Endothelial cell of umbilical vein (primary cell): ENCODE results near the gene SETBP1. TPM values are rescaled to one million over a fixed set of nuclear protein-coding genes. Genes with fewer than 3 reads are reported as not detected.

ENCODE experiments used
- BruUV-seq: library from RNA; stranded (reverse); fragments of 400-500 nt; replicated peaks from 2 replicates; lab custom pipeline; 2021; lab: Mats Ljungman, UMichigan
- CTCF ChIA-PET: fragments of 300-600, 350-600 bp; sonication (Branson Sonifier 250); formaldehyde crosslinking; loops from one replicate; lab custom pipeline; 2021; ENCODE audit warnings: antibody characterized with exemption, inconsistent platforms; lab: Charles Lee
- POLR2A ChIA-PET: fragments of 300-600, 350-600 bp; sonication (Branson Sonifier 250); formaldehyde crosslinking; loops from one replicate; lab custom pipeline; 2021; ENCODE audit warnings: antibody characterized with exemption, inconsistent platforms; lab: Charles Lee
- DNase-seq: peaks from one replicate; pipeline ENCODE4 v3.0.0-alpha.2; 2011; ENCODE audit warnings: low read depth, low spot score
- FAIRE-seq: peaks from 2 replicates; lab custom pipeline; 2011; peaks lifted over from hg19 to GRCh38; lab: Jason Lieb, UNC
- H2AFZ ChIP-seq: 2 replicates; pipeline ENCODE4 v1.6.0; 2012; ENCODE audit warnings: low read depth, low read length, control low read depth, inconsistent platforms
- H3K27ac ChIP-seq: 2 replicates; pipeline ENCODE4 v1.5.1; 2011; ENCODE audit warnings: low read depth, mild to moderate bottlenecking, control low read depth, low read length, moderate library complexity; ENCODE audit not compliant: insufficient read depth
- H3K27me3 ChIP-seq, 2 experiments: 2 replicates each; pipeline versions ENCODE4 v1.6.0 to v1.6.1; 2011; ENCODE audit warnings: low read length in 2 of 2, mixed read lengths in 1 of 2; ENCODE audit not compliant: control insufficient read depth in 2 of 2, insufficient read depth in 2 of 2
- H3K36me3 ChIP-seq, 2 experiments: 2 replicates in 1 of 2; 3 replicates in 1 of 2; pipeline ENCODE4 v1.5.1; 2011; ENCODE audit warnings: low read length in 2 of 2, mild to moderate bottlenecking in 1 of 2, moderate library complexity in 1 of 2; ENCODE audit not compliant: control insufficient read depth in 2 of 2, insufficient read depth in 2 of 2; ENCODE audit errors: extremely low read depth in 1 of 2
- H3K4me1 ChIP-seq: 3 replicates; pipeline ENCODE4 v1.5.1; 2011; ENCODE audit warnings: mild to moderate bottlenecking, low read length; ENCODE audit not compliant: control insufficient read depth, insufficient read depth; ENCODE audit errors: extremely low read depth
- H3K4me2 ChIP-seq: 2 replicates; pipeline ENCODE4 v1.6.1; 2011; ENCODE audit warnings: low read length, control low read depth, mixed read lengths; ENCODE audit not compliant: insufficient read depth
- H3K4me3 ChIP-seq, 3 experiments: fragments of 200-600 bp in 1 of 3; sonication (generic), shearing (Covaris generic) in 1 of 3; replicated peaks in 1 of 3; 2 replicates each; pipeline ENCODE4 v1.5.1; 2011 to 2016; ENCODE audit warnings: control low read depth in 3 of 3, low read length in 3 of 3, mild to moderate bottlenecking in 2 of 3, inconsistent platforms in 1 of 3, low read depth in 1 of 3, moderate library complexity in 1 of 3; ENCODE audit not compliant: insufficient read depth in 1 of 3
- H3K79me2 ChIP-seq: 2 replicates; pipeline ENCODE4 v1.6.0; 2012; ENCODE audit warnings: low read length, inconsistent platforms; ENCODE audit not compliant: control insufficient read depth, insufficient read depth
- H3K9ac ChIP-seq: replicated peaks from 2 replicates; pipeline ENCODE3; 2011; ENCODE audit warnings: low read length, control low read depth; ENCODE audit not compliant: insufficient read depth; ENCODE audit errors: extremely low read depth
- H3K9me1 ChIP-seq: replicated peaks from 3 replicates; pipeline ENCODE4 v1.6.0; 2011; ENCODE audit warnings: mild to moderate bottlenecking, low read length; ENCODE audit not compliant: control insufficient read depth, insufficient read depth; ENCODE audit errors: extremely low read depth
- H3K9me3 ChIP-seq: replicated peaks from 2 replicates; pipeline ENCODE4 v1.5.1; 2012; ENCODE audit warnings: low read length, inconsistent platforms; ENCODE audit not compliant: control insufficient read depth, insufficient read depth
- H4K20me1 ChIP-seq: replicated peaks from 2 replicates; pipeline ENCODE3; 2011; ENCODE audit warnings: mild to moderate bottlenecking, low read length; ENCODE audit not compliant: control insufficient read depth, insufficient read depth; ENCODE audit errors: extremely low read depth
- EZH2 ChIP-seq: IDR thresholded peaks from 2 replicates; pipeline ENCODE4 v1.6.1; 2012; ENCODE audit warnings: borderline replicate concordance, low read depth, mild to moderate bottlenecking, moderate library complexity, low read length, inconsistent platforms; ENCODE audit not compliant: severe bottlenecking
- FOS ChIP-seq: IDR thresholded peaks from 2 replicates; pipeline ENCODE4 v1.6.1; 2011; ENCODE audit warnings: mild to moderate bottlenecking, low read length, moderate library complexity, borderline replicate concordance; ENCODE audit not compliant: insufficient read depth
- GATA2 ChIP-seq: IDR thresholded peaks from 2 replicates; pipeline ENCODE4 v1.7.0; 2011; ENCODE audit warnings: low read depth, mild to moderate bottlenecking, moderate library complexity, mixed read lengths, low read length; ENCODE audit not compliant: insufficient read length, insufficient read depth
- JUN ChIP-seq: IDR thresholded peaks from 2 replicates; pipeline ENCODE4 v1.6.1; 2011; ENCODE audit warnings: borderline replicate concordance, low read depth; ENCODE audit not compliant: insufficient read length, insufficient read depth
- POLR2A ChIP-seq: IDR thresholded peaks from 2 replicates; pipeline ENCODE4 v1.6.1; 2012; ENCODE audit warnings: low read depth, mild to moderate bottlenecking, control low read depth, low read length
- POLR2AphosphoS5 ChIP-seq: IDR thresholded peaks from 2 replicates; pipeline ENCODE4 v1.6.1; 2012; ENCODE audit warnings: low read depth, mild to moderate bottlenecking, control low read depth, low read length, moderate library complexity; ENCODE audit not compliant: insufficient read depth
- dilution Hi-C: fragments of 300-500 bp; cut with MboI; formaldehyde crosslinking; loops from one replicate; pipeline ENCODE4 v1.15.0; 2019; ENCODE audit warnings: low sequenced_read_pairs; ENCODE audit not compliant: extremely low pct_ligation_motif_present
- intact Hi-C: fragments of 100-400 bp; cut with micrococcal nuclease; formaldehyde crosslinking; loops from one replicate; pipeline ENCODE4 v1.10.0; 2022
- polyA plus RNA-seq, 4 experiments: library from polyadenylated mRNA; depleted of rRNA in 3 of 4; stranded (reverse) in 3 of 4; unstranded in 1 of 4; fragments of >200 nt; gene quantifications; 2 replicates each; pipeline versions ENCODE4 v1.2.1 to v1.2.3, GENCODE V29; 2011 to 2012; ENCODE audit warnings: missing spikeins in 1 of 4
- total RNA-seq: library from RNA; stranded (reverse); gene quantifications from 2 replicates; pipeline ENCODE4 v1.2.3, GENCODE V29; 2021
- TF ChIP-seq, protein P1 (sequence below): IDR thresholded peaks from 2 replicates; pipeline ENCODE4 v1.6.1; 2011; ENCODE audit not compliant: insufficient read depth, insufficient read length
- TF ChIP-seq, protein P2 (sequence below), 2 donors: IDR thresholded peaks; 1 replicate in 1 of 2; 2 replicates in 1 of 2; pipeline ENCODE4 v1.5.1; 2011; ENCODE audit warnings: low read length in 2 of 2, mild to moderate bottlenecking in 2 of 2, moderate library complexity in 2 of 2, control low read depth in 1 of 2, inconsistent platforms in 1 of 2, low read depth in 1 of 2; ENCODE audit not compliant: insufficient read depth in 1 of 2; ENCODE audit errors: extremely low read depth in 1 of 2

Gene SETBP1
- total and polyA plus RNA-seq, 2 donors (not counting 3 experiments of a cell fraction or from before 2014, with no cell fraction given): 0.76 to 3.1 TPM

DNA sequence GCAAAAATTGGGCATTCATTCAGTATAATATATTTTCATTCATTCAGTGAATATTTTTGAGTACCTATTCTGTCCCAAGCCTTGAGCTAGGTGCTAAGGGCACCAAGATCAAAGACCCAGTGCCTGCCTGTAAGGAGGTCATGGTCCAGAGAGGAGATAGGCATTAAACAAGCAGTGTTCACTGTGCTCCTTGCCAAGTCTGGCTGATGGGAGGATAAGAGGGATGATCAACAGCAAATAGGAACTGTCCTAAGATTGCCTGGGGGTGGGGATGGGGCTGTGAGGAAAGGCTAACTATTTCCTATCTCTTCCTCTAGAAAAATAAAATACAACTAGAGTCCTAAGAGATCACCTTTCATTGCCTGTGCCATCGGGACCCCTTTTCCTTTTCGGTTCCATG, 60.4 kb downstream of the SETBP1 start:
- H3K4me1 ChIP-seq: no peaks in the 10 kb centered on the region
- no peak overlapping the region for H3K4me3 ChIP-seq
- H3K27me3 ChIP-seq: no peaks in the 10 kb centered on the region
- FAIRE-seq (no peak), DNase-seq (no peak)
- no peaks in the 10 kb centered on the region for H3K36me3 ChIP-seq
- no peak overlapping the region for H3K27ac ChIP-seq
- BruUV-seq: no TSS peak
- no peaks in the 10 kb centered on the region for H3K9me1 ChIP-seq
- H3K9me3 ChIP-seq: no peaks in the 10 kb centered on the region
- no peaks in the 10 kb centered on the region for H4K20me1 ChIP-seq
- POLR2A ChIA-PET: no interaction called here
- no peak overlapping the region for H3K9ac ChIP-seq
- H3K79me2 ChIP-seq: no peaks in the 10 kb centered on the region
- TF ChIP-seq FOS (no peak), EZH2 (no peak), POLR2A (no peak), JUN (no peak)
- TF ChIP-seq, protein P1, sequence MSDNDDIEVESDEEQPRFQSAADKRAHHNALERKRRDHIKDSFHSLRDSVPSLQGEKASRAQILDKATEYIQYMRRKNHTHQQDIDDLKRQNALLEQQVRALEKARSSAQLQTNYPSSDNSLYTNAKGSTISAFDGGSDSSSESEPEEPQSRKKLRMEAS: no peak
- TF ChIP-seq, protein P2, sequence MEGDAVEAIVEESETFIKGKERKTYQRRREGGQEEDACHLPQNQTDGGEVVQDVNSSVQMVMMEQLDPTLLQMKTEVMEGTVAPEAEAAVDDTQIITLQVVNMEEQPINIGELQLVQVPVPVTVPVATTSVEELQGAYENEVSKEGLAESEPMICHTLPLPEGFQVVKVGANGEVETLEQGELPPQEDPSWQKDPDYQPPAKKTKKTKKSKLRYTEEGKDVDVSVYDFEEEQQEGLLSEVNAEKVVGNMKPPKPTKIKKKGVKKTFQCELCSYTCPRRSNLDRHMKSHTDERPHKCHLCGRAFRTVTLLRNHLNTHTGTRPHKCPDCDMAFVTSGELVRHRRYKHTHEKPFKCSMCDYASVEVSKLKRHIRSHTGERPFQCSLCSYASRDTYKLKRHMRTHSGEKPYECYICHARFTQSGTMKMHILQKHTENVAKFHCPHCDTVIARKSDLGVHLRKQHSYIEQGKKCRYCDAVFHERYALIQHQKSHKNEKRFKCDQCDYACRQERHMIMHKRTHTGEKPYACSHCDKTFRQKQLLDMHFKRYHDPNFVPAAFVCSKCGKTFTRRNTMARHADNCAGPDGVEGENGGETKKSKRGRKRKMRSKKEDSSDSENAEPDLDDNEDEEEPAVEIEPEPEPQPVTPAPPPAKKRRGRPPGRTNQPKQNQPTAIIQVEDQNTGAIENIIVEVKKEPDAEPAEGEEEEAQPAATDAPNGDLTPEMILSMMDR (IDR thresholded peaks at IDR 0.05; ENCODE audit: extremely low read depth in 1 of 2, insufficient read depth in 1 of 2, low read depth in 1 of 2, low read length in 2 of 2): no peak
- intact Hi-C loops (no loop called here), dilution Hi-C loops (no loop called here)
- H2AFZ ChIP-seq: no peak overlapping the region
- CTCF ChIA-PET: no interaction called here
- no peak overlapping the region for H3K4me2 ChIP-seq

DNA sequence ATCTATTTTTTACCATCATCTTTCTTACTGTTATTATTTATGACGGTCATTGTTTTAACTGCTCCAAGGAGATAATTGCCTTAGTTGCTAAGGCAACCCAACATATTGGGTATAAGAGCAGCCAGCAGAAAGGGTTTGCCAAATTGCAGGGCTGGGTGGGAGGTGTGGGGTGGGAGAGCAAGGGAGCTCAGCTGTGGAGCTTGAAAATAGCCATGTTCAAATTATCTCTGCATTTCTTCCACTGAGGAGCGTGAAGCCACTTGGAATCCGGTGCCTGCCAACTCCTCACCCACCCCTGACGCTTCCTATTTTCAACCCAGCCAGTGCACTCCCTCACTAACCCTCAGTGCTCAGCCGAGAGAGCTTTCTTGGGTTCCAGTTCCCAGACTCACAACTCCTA, 60.8 kb downstream of the SETBP1 start:
- Histone ChIP-seq H2AFZ (no peak overlapping the region), H4K20me1 (no peaks in the 10 kb centered on the region), H3K9me1 (no peaks in the 10 kb centered on the region), H3K79me2 (no peaks in the 10 kb centered on the region), H3K27ac (no peak overlapping the region), H3K4me1 (no peaks in the 10 kb centered on the region), H3K27me3 (no peaks in the 10 kb centered on the region), H3K9ac (no peak overlapping the region), H3K36me3 (no peaks in the 10 kb centered on the region), H3K4me3 (no peak overlapping the region), H3K9me3 (no peaks in the 10 kb centered on the region), H3K4me2 (no peak overlapping the region)
- dilution Hi-C loops (no loop called here), intact Hi-C loops (no loop called here)
- TF ChIP-seq GATA2 (no peak), POLR2A (no peak), POLR2AphosphoS5 (no peak)
- TF ChIP-seq, protein P1: no peak
- TF ChIP-seq, protein P2 (IDR thresholded peaks at IDR 0.05; ENCODE audit: extremely low read depth in 1 of 2, insufficient read depth in 1 of 2, low read depth in 1 of 2, low read length in 2 of 2): no peak
- FAIRE-seq: no peak
- ChIA-PET POLR2A (no interaction called here), CTCF (no interaction called here)
- DNase-seq: no peak
- BruUV-seq: no TSS peak
